H1 (cell line): Measurements from ENCODE around the gene ADAMTS6.

Experiments used
- CHD7 ChIP-seq: fragments of 300-600 bp; sonication (generic); IDR thresholded peaks from 2 replicates; pipeline ENCODE4 v1.7.1; 2012; ENCODE audit warnings: low read length, moderate library complexity, mild to moderate bottlenecking, inconsistent platforms; ENCODE audit not compliant: insufficient replicate concordance
- KDM5A ChIP-seq: fragments of 200-600 bp; IDR thresholded peaks from 2 replicates; pipeline ENCODE4 v1.7.1; 2012; ENCODE audit warnings: mild to moderate bottlenecking, low read length, inconsistent platforms, mixed read lengths
- TAF1 ChIP-seq: IDR thresholded peaks from 2 replicates; pipeline ENCODE4 v1.6.1; 2011; ENCODE audit warnings: mild to moderate bottlenecking, low read depth, low read length
- ZNF274 ChIP-seq: IDR thresholded peaks from 2 replicates; pipeline ENCODE4 v1.7.0; 2012; ENCODE audit warnings: low read length, borderline replicate concordance; ENCODE audit errors: extremely low read depth
- TF ChIP-seq, protein P1 (sequence below), 3 experiments: IDR thresholded peaks; 1 replicate in 2 of 3; 2 replicates in 1 of 3; pipeline versions ENCODE4 v1.5.1 to v1.6.1; 2011; ENCODE audit warnings: low read length in 3 of 3, mild to moderate bottlenecking in 3 of 3, inconsistent platforms in 2 of 3, low read depth in 1 of 3, moderate library complexity in 1 of 3; ENCODE audit not compliant: insufficient read depth in 1 of 3; ENCODE audit errors: control extremely low read depth in 1 of 3

DNA sequence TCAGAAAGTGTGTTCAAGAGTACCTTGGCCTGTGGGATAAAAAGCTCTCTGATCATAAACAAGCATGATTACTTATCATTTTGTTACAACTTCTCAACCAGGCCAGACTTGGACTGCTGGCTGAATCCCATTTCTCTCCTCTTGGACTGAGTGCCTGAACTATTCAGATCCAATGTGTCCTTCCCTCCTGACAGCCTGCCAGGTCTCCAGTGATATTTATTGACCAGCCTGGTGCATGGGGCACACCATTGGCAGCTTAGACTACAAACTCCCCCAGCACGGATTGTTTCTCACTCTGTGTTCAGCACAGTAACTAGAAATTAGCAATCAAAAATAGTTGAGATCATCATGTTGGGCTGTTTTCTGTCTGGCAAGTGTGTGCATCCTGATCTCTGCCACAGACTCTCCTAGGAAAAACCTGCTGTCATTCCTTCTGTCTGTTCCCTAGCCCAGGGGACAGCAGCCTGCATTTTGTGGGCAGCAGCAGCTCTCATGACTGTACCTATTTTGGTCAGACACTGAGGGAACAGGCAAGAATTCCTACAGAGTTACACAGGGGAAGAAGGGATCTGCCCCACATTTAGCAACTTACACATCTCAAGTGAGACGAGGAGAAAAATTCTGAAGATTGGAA is 348.1 kb downstream of the ADAMTS6 start:
- TF ChIP-seq KDM5A (no peak), ZNF274 (no peak), TAF1 (no peak), CHD7 (no peak)
- TF ChIP-seq, protein P1, sequence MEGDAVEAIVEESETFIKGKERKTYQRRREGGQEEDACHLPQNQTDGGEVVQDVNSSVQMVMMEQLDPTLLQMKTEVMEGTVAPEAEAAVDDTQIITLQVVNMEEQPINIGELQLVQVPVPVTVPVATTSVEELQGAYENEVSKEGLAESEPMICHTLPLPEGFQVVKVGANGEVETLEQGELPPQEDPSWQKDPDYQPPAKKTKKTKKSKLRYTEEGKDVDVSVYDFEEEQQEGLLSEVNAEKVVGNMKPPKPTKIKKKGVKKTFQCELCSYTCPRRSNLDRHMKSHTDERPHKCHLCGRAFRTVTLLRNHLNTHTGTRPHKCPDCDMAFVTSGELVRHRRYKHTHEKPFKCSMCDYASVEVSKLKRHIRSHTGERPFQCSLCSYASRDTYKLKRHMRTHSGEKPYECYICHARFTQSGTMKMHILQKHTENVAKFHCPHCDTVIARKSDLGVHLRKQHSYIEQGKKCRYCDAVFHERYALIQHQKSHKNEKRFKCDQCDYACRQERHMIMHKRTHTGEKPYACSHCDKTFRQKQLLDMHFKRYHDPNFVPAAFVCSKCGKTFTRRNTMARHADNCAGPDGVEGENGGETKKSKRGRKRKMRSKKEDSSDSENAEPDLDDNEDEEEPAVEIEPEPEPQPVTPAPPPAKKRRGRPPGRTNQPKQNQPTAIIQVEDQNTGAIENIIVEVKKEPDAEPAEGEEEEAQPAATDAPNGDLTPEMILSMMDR (IDR thresholded peaks at IDR 0.05; ENCODE audit: control extremely low read depth in 1 of 3, insufficient read depth in 1 of 3, low read depth in 1 of 3, low read length in 3 of 3), result no peak
